PC-3 (cell line): ENCODE data around the gene BEND7. TPM values are rescaled to one million over a fixed set of nuclear protein-coding genes. Genes with fewer than 3 reads are reported as not detected.

Experiments
- ATAC-seq: fragments of 200-7000 bp; cut with Tn5 transposase; 2 replicates; pipeline ENCODE4 v1.9.1; 2020; ENCODE audit warnings: mild to moderate bottlenecking, moderate library complexity
- BruUV-seq: library from RNA; stranded (reverse); fragments of 400-500 nt; replicated peaks from 2 replicates; lab custom pipeline; 2021; lab: Mats Ljungman, UMichigan
- CTCF ChIA-PET: fragments of 300-600 bp; sonication (Branson Sonifier 250); formaldehyde crosslinking; loops from one replicate; lab custom pipeline; 2022; ENCODE audit warnings: antibody characterized with exemption; lab: Charles Lee
- POLR2A ChIA-PET: fragments of 300-600 bp; sonication (Branson Sonifier 250); formaldehyde crosslinking; loops from one replicate; lab custom pipeline; 2022; ENCODE audit warnings: antibody characterized with exemption; ENCODE audit not compliant: unreplicated experiment; lab: Charles Lee
- DNase-seq: peaks from one replicate; pipeline ENCODE4 v3.0.0-alpha.2; 2015
- H2AFZ ChIP-seq: fragments of 300-600 bp; sonication (generic); 2 replicates; pipeline ENCODE4 v1.6.0; 2016; ENCODE audit warnings: antibody characterized with exemption, low read length
- H3F3A ChIP-seq: fragments of 300-600 bp; sonication (generic); one replicate; pipeline ENCODE4 v1.6.0; 2017; ENCODE audit warnings: antibody characterized with exemption, low read length, control low read depth, mild to moderate bottlenecking; ENCODE audit not compliant: unreplicated experiment
- H3K27ac ChIP-seq: fragments of 300-600 bp; sonication (generic); 2 replicates; pipeline ENCODE4 v1.5.1; 2016; ENCODE audit warnings: mild to moderate bottlenecking, low read length
- H3K27me3 ChIP-seq: fragments of 300-600 bp; sonication (generic); 2 replicates; pipeline ENCODE4 v1.6.1; 2016; ENCODE audit warnings: low read length, mixed read lengths
- H3K36me3 ChIP-seq: fragments of 300-600 bp; sonication (generic); 2 replicates; pipeline ENCODE4 v1.6.1; 2016; ENCODE audit warnings: low read depth, mixed run types, low read length, mixed read lengths
- H3K4me1 ChIP-seq: fragments of 300-600 bp; sonication (generic); 2 replicates; pipeline ENCODE4 v1.5.1; 2016; ENCODE audit warnings: low read length; ENCODE audit not compliant: insufficient read depth
- H3K4me2 ChIP-seq: fragments of 300-600 bp; sonication (generic); 2 replicates; pipeline ENCODE4 v1.6.0; 2016; ENCODE audit warnings: low read length
- H3K4me3 ChIP-seq: fragments of 300-600 bp; sonication (generic); 2 replicates; pipeline ENCODE4 v1.5.1; 2016; ENCODE audit warnings: mild to moderate bottlenecking, low read length, mixed read lengths
- H3K79me2 ChIP-seq: fragments of 300-600 bp; sonication (generic); 2 replicates; pipeline ENCODE4 v1.6.1; 2017; ENCODE audit warnings: low read length, mixed read lengths
- H3K9ac ChIP-seq: fragments of 300-600 bp; sonication (generic); 2 replicates; pipeline ENCODE4 v1.6.0; 2016; ENCODE audit warnings: mild to moderate bottlenecking, low read length
- H3K9me2 ChIP-seq: fragments of 300-600 bp; sonication (generic); replicated peaks from 2 replicates; pipeline ENCODE4 v1.6.1; 2016; ENCODE audit warnings: mixed run types, low read length, mixed read lengths
- H3K9me3 ChIP-seq: fragments of 300-600 bp; sonication (generic); 2 replicates; pipeline ENCODE4 v1.6.1; 2016; ENCODE audit warnings: low read length, mixed read lengths
- H4K20me1 ChIP-seq: fragments of 300-600 bp; sonication (generic); 2 replicates; pipeline ENCODE4 v1.6.1; 2016; ENCODE audit warnings: low read length, mixed read lengths
- CTCF ChIP-seq: fragments of 300-600 bp; sonication (generic); conservative IDR thresholded peaks from 2 replicates; pipeline ENCODE4 v1.5.1; 2017; ENCODE audit warnings: antibody characterized with exemption, low read depth, mild to moderate bottlenecking, low read length
- EZH2 ChIP-seq: fragments of 300-600 bp; sonication (generic); IDR thresholded peaks from one replicate; pipeline ENCODE4 v1.6.1; 2017; ENCODE audit warnings: antibody characterized with exemption, mild to moderate bottlenecking, low read length; ENCODE audit not compliant: unreplicated experiment
- intact Hi-C: fragments of 100-400 bp; cut with micrococcal nuclease; formaldehyde crosslinking; loops from 2 replicates; pipeline ENCODE4 v1.9.0; 2023
- total RNA-seq: library from RNA; depleted of rRNA; stranded (reverse); fragments of >200 nt; gene quantifications from 2 replicates; pipeline ENCODE4 v1.2.3, GENCODE V29; 2014

Gene BEND7
- total RNA-seq, 1 experiment from 2014 or later, result 2.6 TPM

GRCh38 chr10:13449296-13449695 lies 79.5 kb downstream of the BEND7 start:
- ChIA-PET POLR2A (no interaction called here), CTCF (no interaction called here)
- H3K27me3 ChIP-seq, result no peaks in the 10 kb centered on the region
- BruUV-seq, result no TSS peak
- TF ChIP-seq CTCF (no peak), EZH2 (no peak)
- no peak for ATAC-seq
- H3K27ac ChIP-seq, result no peak overlapping the region
- no peak overlapping the region for H3K4me3 ChIP-seq
- no peaks in the 10 kb centered on the region for H3K36me3 ChIP-seq
- DNase-seq, result no peak
- no peak overlapping the region for H3K9ac ChIP-seq
- no peaks in the 10 kb centered on the region for H4K20me1 ChIP-seq
- no peaks in the 10 kb centered on the region for H3K9me2 ChIP-seq
- H3K79me2 ChIP-seq, result no peaks in the 10 kb centered on the region
- no peak overlapping the region for H2AFZ ChIP-seq
- no peaks in the 10 kb centered on the region for H3F3A ChIP-seq
- intact Hi-C loops, result no loop called here
- no peaks in the 10 kb centered on the region for H3K9me3 ChIP-seq
- no peaks in the 10 kb centered on the region for H3K4me1 ChIP-seq
- H3K4me2 ChIP-seq, result no peak overlapping the region

- H3K9me2 ChIP-seq, result no peaks in the 10 kb centered on the region
- no peak overlapping the region for H2AFZ ChIP-seq
- no peak overlapping the region for H3K27ac ChIP-seq
- TF ChIP-seq CTCF, result no peak
- ATAC-seq (no peak), DNase-seq (no peak)
- CTCF ChIA-PET, result no interaction called here
- H3K79me2 ChIP-seq, result no peaks in the 10 kb centered on the region
- no peak overlapping the region for H3K9ac ChIP-seq
- no peak overlapping the region for H3K4me2 ChIP-seq
- intact Hi-C loops, result no loop called here
- no peaks in the 10 kb centered on the region for H3K36me3 ChIP-seq
- BruUV-seq, result no TSS peak
- no peaks in the 10 kb centered on the region for H3K9me3 ChIP-seq
- POLR2A ChIA-PET, result no interaction called here
- H3K27me3 ChIP-seq, result no peaks in the 10 kb centered on the region
- H4K20me1 ChIP-seq, result no peaks in the 10 kb centered on the region
- H3K4me1 ChIP-seq, result no peaks in the 10 kb centered on the region
- no peaks in the 10 kb centered on the region for H3F3A ChIP-seq
- H3K4me3 ChIP-seq, result no peak overlapping the region
Measured at GRCh38 chr10:13448216-13448615, 80.6 kb downstream of the BEND7 start.

GRCh38 chr10:13445656-13446400 lies 83.0 kb downstream of the BEND7 start:
- POLR2A ChIA-PET, result no interaction called here
- Histone ChIP-seq H3K4me1 (no peaks in the 10 kb centered on the region), H3F3A (no peaks in the 10 kb centered on the region), H3K27ac (no peak overlapping the region), H3K9me2 (no peaks in the 10 kb centered on the region), H4K20me1 (no peaks in the 10 kb centered on the region), H3K4me3 (no peak overlapping the region), H3K9me3 (no peaks in the 10 kb centered on the region), H2AFZ (no peak overlapping the region), H3K4me2 (no peak overlapping the region), H3K79me2 (no peaks in the 10 kb centered on the region), H3K36me3 (no peaks in the 10 kb centered on the region), H3K27me3 (no peaks in the 10 kb centered on the region), H3K9ac (no peak overlapping the region)
- intact Hi-C loops, result no loop called here
- DNase-seq (no peak), ATAC-seq (no peak)
- no peak for TF ChIP-seq EZH2
- CTCF ChIA-PET, result no interaction called here
- BruUV-seq, result no TSS peak
